ENCODE data around the gene HNRNPA1.

DNA sequence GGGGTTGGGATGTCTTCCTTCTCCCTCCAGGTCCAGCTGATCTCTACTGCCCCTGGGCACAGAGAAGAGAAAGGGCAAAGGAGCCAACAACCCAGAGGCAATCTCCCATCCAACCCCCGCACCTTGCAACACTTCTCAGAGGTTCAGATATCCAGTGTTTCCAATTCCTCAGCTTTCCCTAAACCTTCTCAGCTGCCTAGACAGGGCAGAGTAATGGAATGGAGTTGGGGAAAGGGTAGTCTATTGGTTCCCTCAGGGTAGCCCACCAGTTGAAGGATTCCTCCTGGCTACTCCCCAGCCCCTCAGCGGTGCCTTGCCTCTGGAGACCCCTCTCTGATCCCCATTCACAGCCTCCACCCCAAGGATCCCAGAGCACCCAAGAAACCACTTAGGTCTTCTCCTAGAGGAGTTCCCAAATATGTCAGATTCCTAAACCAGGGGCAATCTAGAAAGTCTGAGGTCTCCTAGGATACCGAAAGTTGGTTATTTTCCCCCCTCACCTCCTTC, 19.8 kb downstream of the HNRNPA1 start:
- TF ChIP-seq, protein P1, sequence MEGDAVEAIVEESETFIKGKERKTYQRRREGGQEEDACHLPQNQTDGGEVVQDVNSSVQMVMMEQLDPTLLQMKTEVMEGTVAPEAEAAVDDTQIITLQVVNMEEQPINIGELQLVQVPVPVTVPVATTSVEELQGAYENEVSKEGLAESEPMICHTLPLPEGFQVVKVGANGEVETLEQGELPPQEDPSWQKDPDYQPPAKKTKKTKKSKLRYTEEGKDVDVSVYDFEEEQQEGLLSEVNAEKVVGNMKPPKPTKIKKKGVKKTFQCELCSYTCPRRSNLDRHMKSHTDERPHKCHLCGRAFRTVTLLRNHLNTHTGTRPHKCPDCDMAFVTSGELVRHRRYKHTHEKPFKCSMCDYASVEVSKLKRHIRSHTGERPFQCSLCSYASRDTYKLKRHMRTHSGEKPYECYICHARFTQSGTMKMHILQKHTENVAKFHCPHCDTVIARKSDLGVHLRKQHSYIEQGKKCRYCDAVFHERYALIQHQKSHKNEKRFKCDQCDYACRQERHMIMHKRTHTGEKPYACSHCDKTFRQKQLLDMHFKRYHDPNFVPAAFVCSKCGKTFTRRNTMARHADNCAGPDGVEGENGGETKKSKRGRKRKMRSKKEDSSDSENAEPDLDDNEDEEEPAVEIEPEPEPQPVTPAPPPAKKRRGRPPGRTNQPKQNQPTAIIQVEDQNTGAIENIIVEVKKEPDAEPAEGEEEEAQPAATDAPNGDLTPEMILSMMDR (conservative IDR thresholded peaks at IDR 0.05; ENCODE audit: low read depth, low read length): no peak
- no peak for TF ChIP-seq EZH2 (IDR thresholded peaks at IDR 0.05; ENCODE audit: borderline replicate concordance, low read depth, low read length, poor library complexity, severe bottlenecking)
